GM21723 (cell line): ENCODE measurements around the gene ZFP36.
"Not testable (repeated sequence)": the region's sequence is repeated elsewhere in the genome, so short reads cannot be mapped to it uniquely, and the experiment has no call there.

Experiments used
- ATAC-seq: cut with Tn5 transposase; IDR thresholded peaks from one replicate; pipeline ENCODE4 v1.9.1; 2021; ENCODE audit warnings: mild to moderate bottlenecking, moderate library complexity; ENCODE audit not compliant: unreplicated experiment

The ZFP36 gene

DNA sequence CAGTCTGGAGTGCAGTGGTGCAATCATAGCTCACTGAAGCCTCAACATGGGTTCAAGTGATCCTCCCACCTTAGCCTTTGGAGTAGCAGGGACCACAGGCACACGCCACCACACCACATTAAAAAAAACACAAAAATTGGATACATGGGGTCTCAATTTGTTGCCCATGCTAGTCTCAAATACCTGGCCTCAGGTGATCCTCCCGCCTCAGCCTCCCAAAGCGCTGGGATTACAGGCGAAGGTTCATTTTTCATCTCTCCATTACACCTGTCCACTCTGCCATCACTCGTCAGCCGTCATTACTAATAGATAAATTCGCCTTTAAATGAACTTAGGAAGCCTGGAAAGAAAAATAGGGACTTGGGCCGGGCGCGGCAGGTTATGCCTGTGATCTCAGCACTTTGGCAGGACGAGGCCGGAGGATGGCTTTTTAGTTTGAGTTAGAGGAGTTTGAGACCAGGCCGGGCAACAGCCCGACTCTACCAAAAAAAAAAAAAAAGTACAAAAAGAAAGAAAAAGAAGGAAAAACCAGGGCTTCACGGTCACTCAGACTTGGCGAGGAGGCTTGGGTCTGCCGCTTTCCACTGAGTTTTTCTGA lies 38.0 kb downstream of the ZFP36 start:
- ATAC-seq, result no peak

DNA sequence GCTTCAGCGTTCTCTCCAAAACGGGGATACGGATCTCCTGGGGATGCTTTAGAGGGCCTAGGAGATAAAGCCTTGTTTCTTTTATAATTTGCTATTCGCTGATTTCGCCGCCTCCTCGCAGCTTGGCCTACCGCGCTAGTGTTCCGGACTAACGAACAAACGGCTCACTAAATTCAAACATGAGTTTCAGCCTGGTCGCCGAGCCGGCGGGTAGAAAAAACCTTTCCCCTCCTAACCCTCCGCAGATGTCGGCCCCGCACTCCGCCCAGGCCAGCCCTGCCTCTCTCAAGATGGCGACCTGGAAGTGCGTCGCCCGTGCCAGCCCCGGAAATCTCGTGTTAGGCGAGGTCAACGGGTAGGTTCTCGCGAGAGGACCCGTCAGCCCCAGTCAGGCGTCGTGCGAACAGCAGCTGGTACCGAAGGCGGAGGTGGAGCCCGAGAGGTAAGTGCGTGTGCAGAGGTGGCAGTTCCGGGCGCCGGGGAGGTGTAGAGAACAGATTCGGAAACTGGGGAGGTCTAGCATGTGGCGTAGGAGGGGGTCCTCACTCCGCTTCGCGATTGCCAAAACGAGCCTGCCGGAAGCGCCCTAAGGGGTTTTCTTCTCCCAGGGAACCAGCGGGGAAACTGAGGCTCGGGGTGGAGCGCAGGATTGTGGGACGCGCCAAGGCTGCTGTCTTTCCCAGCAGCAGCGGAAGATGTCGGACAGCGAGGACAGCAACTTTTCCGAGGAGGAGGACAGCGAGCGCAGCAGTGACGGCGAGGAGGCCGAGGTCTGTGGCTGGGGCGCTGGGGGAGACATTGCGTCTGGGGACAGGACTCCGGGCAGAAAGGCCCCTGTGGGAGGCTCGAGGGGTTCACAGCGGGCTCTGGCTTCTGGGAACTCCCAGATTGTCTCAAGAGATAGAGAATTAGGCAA lies 38.8 kb downstream of the ZFP36 start, which contains the start of gene SUPT5H:
Gene SUPT5H, plus strand, starts transcription at position 387 of the 916 bp plus-strand sequence. Its CDS starts 309 bp downstream, at position 696.
- peak; percentile 78 for ATAC-seq

DNA sequence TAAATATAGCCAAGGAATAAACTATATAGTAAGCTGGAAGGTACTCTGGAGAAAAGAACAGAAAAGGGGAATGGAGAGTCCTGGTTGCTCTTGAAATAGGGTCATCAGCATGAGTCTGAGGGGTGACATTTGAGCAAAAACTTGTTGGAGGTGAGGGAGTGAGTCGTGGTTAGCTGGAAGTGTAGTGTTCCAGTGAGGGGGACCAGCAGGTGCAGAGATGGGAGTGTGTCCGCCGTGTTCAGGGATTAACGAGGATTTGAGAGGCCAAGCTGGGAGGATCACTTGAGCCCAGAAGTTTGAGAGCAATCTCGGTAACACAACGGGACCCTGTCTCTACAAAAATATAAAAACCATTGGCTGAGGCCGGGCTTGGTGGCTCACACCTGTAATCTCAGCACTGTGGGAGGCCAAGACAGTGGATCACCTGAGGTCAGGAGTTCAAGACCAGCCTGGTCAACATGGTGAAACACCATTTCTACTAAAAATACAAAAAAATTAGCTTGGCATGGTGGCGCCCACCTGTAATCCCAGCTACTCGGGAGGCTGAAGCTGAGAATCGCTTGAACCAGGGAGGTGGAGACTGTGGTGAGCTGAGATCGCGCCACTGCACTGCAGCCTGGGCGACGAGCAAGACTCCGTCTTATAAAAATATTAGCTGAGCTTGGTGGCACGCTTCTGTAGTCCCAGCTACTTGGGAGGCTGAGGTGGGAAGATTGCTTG lies 39.9 kb downstream of the ZFP36 start:
- no peak for ATAC-seq

DNA sequence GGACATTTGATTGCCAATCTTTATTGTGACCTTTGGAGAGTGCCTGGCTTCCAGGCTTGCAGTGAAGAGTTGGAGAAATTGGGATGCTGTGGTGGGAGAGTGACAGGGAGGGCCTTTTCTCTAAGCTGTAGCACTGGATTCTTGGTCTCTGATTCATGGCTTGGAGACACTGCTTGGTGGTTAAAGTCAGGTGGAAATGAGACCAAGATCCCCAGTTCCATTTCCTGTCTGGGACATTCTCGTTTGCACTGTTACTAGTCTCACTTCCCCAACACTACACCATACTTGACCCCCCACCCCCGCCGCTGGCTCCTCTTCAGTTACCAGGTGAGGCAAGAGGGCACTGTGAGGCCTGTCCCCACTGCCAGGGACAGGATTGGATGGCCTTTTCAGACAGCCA lies 41.6 kb downstream of the ZFP36 start:
- no peak for ATAC-seq

DNA sequence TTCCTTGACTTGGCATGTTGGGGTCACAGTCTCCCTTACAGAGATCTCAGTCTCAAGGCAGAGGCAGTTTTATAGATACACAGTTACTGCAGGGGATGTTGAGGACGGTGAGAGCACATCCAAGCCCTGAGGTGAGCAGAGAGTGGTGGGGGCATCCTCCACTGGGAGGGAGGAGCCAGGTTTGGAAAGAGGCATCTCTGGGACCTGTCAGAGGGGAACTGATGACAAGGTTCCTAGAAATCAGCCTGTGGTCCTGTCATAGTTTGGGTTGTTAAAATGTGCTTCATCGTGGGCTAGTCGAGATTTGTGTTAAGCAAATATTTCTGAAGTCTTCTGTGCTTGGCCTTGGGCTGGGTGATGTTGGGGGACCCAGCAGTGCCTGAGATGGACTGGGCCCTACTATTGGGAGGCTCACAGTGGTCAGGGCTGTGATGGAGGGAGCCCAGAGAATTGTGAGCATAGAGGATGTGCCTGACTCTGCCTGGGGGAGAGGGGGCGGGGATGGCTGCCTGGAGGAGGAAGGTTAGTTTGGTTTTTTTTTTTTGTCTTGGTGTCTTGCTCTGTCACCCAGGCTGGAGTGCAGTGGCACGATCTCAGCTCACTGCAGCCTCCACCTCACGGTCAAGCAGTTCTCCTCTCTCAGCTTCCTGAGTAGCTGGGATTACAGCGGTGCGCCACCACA lies 42.6 kb downstream of the ZFP36 start:
- ATAC-seq, result no peak

DNA sequence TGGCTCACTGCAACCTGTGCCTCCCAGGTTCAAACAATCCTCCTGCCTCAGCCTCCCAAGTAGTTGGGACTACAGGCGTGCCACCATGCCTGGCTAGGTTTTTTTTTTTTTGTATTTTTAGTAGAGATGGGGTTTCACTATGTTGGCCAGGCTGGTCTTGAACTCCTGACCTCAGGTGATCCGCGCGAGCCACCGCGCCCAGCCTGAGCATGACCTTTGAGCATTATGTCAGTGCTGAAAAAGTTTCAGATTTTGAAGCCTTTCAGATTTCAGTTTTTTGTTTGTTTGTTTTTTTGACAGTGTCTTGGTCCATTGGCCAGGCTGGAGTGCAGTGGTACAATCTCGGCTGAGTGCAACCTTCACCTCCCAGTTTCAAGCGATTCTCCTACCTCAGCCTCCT lies 44.6 kb downstream of the ZFP36 start:
- ATAC-seq, result not testable (repeated sequence)
